Caco-2 (cell line): ENCODE data around the gene PLXNA3. TPM values are rescaled to one million over a fixed set of nuclear protein-coding genes. Genes with fewer than 3 reads are reported as not detected.

Experiments used
- BruUV-seq: library from RNA; stranded (reverse); fragments of 400-500 nt; replicated peaks from 2 replicates; lab custom pipeline; 2021; lab: Mats Ljungman, UMichigan
- CTCF ChIA-PET: fragments of 300-600 bp; sonication (Branson Sonifier 250); formaldehyde crosslinking; loops from one replicate; lab custom pipeline; 2022; ENCODE audit warnings: antibody characterized with exemption; lab: Charles Lee
- POLR2A ChIA-PET: fragments of 300-600 bp; sonication (Branson Sonifier 250); formaldehyde crosslinking; loops from one replicate; lab custom pipeline; 2022; ENCODE audit warnings: antibody characterized with exemption; lab: Charles Lee
- DNase-seq, 2 experiments: peaks; one replicate each; pipeline versions ENCODE4 v3.0.0 to v3.0.0-alpha.2; 2020 to 2022
- H3K27me3 ChIP-seq: replicated peaks from 2 replicates; pipeline ENCODE4 v1.6.0; 2011; ENCODE audit warnings: low read length; ENCODE audit not compliant: control insufficient read depth, insufficient read depth
- H3K36me3 ChIP-seq: 2 replicates; pipeline ENCODE4 v1.5.1; 2011; ENCODE audit warnings: low read length; ENCODE audit not compliant: control insufficient read depth, insufficient read depth
- H3K4me1 ChIP-seq: fragments of 250-450 bp; sonication (Bioruptor Pico); 2 replicates; pipeline ENCODE4 v1.5.1; 2020; ENCODE audit warnings: mild to moderate bottlenecking
- H3K4me3 ChIP-seq: 2 replicates; pipeline ENCODE4 v1.5.1; 2011; ENCODE audit warnings: low read depth, mild to moderate bottlenecking, control low read depth, low read length
- H3K9me3 ChIP-seq: fragments of 250-450 bp; sonication (Bioruptor Pico); 2 replicates; pipeline ENCODE4 v1.5.1; 2020; ENCODE audit warnings: mild to moderate bottlenecking, moderate library complexity
- H3K27ac Mint-ChIP-seq: one replicate; pipeline ENCODE4 v1.8.0; 2022; ENCODE audit warnings: mixed read lengths; ENCODE audit not compliant: unreplicated experiment
- H3K27me3 Mint-ChIP-seq: one replicate; pipeline ENCODE4 v1.8.0; 2022; ENCODE audit warnings: mixed read lengths; ENCODE audit not compliant: insufficient read depth, unreplicated experiment
- H3K36me3 Mint-ChIP-seq: one replicate; pipeline ENCODE4 v1.8.0; 2022; ENCODE audit warnings: mild to moderate bottlenecking, mixed read lengths; ENCODE audit not compliant: insufficient read depth, unreplicated experiment
- H3K4me1 Mint-ChIP-seq: one replicate; pipeline ENCODE4 v1.8.0; 2022; ENCODE audit warnings: low read depth, mixed read lengths; ENCODE audit not compliant: unreplicated experiment
- H3K4me3 Mint-ChIP-seq: one replicate; pipeline ENCODE4 v1.8.0; 2022; ENCODE audit warnings: mild to moderate bottlenecking, moderate library complexity, mixed read lengths; ENCODE audit not compliant: unreplicated experiment
- H3K9me3 Mint-ChIP-seq: one replicate; pipeline ENCODE4 v1.8.0; 2022; ENCODE audit warnings: mixed read lengths; ENCODE audit not compliant: unreplicated experiment
- CTCF ChIP-seq, 2 experiments: fragments of 200-600 bp in 1 of 2; IDR thresholded peaks; 1 replicate in 1 of 2; 2 replicates in 1 of 2; pipeline versions ENCODE4 v1.5.1 to v1.8.0; 2011 to 2022; ENCODE audit warnings: antibody characterized with exemption in 1 of 2, control low read depth in 1 of 2, inconsistent platforms in 1 of 2, low read depth in 1 of 2, low read length in 1 of 2, mild to moderate bottlenecking in 1 of 2, moderate library complexity in 1 of 2; ENCODE audit not compliant: insufficient read depth in 1 of 2, severe bottlenecking in 1 of 2, unreplicated experiment in 1 of 2
- intact Hi-C: fragments of 100-400 bp; cut with micrococcal nuclease; formaldehyde crosslinking; loops from one replicate; pipeline ENCODE4 v1.10.0; 2022; ENCODE audit not compliant: unreplicated experiment
- total RNA-seq: library from RNA; stranded (reverse); gene quantifications from 2 replicates; pipeline ENCODE4 v1.2.3, GENCODE V29; 2022

Gene PLXNA3
- total RNA-seq, 1 experiment from 2014 or later, result 58.4 TPM

GRCh38 chrX:154459832-154460231 lies 1.8 kb downstream of the PLXNA3 start:
- H3K36me3 ChIP-seq, result no peaks in the 10 kb centered on the region
- H3K9me3 ChIP-seq, result no peaks in the 10 kb centered on the region
- POLR2A ChIA-PET, result interaction anchor here (0.5 kb wide), 1 partner anchor 14 kb away, joined by 6 read pairs; no protein-coding TSS in a partner anchor
- no peak for TF ChIP-seq CTCF (IDR thresholded peaks at IDR 0.05; ENCODE audit: insufficient read depth in 1 of 2, low read depth in 1 of 2, low read length in 1 of 2, severe bottlenecking in 1 of 2, unreplicated experiment in 1 of 2)
- CTCF ChIA-PET, result no interaction called here
- H3K4me3 ChIP-seq, result no peak overlapping the region
- Mint-ChIP-seq H3K4me3 (peak overlapping the region; percentile 71), H3K9me3 (no peaks in the 10 kb centered on the region), H3K36me3 (peaks cover 25% of the 10 kb centered on the region), H3K4me1 (no peaks in the 10 kb centered on the region), H3K27ac (no peak overlapping the region), H3K27me3 (no peaks in the 10 kb centered on the region)
- no peaks in the 10 kb centered on the region for H3K27me3 ChIP-seq
- no peak for DNase-seq
- no TSS peak for BruUV-seq
- no peaks in the 10 kb centered on the region for H3K4me1 ChIP-seq
- intact Hi-C loops, result no loop called here

- no peaks in the 10 kb centered on the region for H3K36me3 ChIP-seq
- DNase-seq, result no peak
- H3K4me3 ChIP-seq, result no peak overlapping the region
- CTCF ChIA-PET, result no interaction called here
- Mint-ChIP-seq H3K36me3 (peaks cover 25% of the 10 kb centered on the region), H3K9me3 (no peaks in the 10 kb centered on the region), H3K4me3 (peak overlapping the region; percentile 71), H3K4me1 (no peaks in the 10 kb centered on the region), H3K27ac (no peak overlapping the region), H3K27me3 (no peaks in the 10 kb centered on the region)
- intact Hi-C loops, result no loop called here
- H3K9me3 ChIP-seq, result no peaks in the 10 kb centered on the region
- H3K27me3 ChIP-seq, result no peaks in the 10 kb centered on the region
- POLR2A ChIA-PET, result no interaction called here
- no peaks in the 10 kb centered on the region for H3K4me1 ChIP-seq
- no peak for TF ChIP-seq CTCF (IDR thresholded peaks at IDR 0.05; ENCODE audit: insufficient read depth in 1 of 2, low read depth in 1 of 2, low read length in 1 of 2, severe bottlenecking in 1 of 2, unreplicated experiment in 1 of 2)
- no TSS peak for BruUV-seq
These were observed 2.2 kb downstream of the PLXNA3 start for GRCh38 chrX:154460326-154460725.

GRCh38 chrX:154462396-154462795 lies 4.3 kb downstream of the PLXNA3 start:
- H3K4me3 Mint-ChIP-seq, result no peak overlapping the region
- no peak for DNase-seq
- H3K27me3 Mint-ChIP-seq, result no peaks in the 10 kb centered on the region
- POLR2A ChIA-PET, result no interaction called here
- no peaks in the 10 kb centered on the region for H3K4me1 Mint-ChIP-seq
- Histone ChIP-seq H3K27me3 (no peaks in the 10 kb centered on the region), H3K4me3 (no peak overlapping the region), H3K9me3 (no peaks in the 10 kb centered on the region), H3K36me3 (no peaks in the 10 kb centered on the region), H3K4me1 (no peaks in the 10 kb centered on the region)
- intact Hi-C loops, result no loop called here
- no peak for TF ChIP-seq CTCF (IDR thresholded peaks at IDR 0.05; ENCODE audit: insufficient read depth in 1 of 2, low read depth in 1 of 2, low read length in 1 of 2, severe bottlenecking in 1 of 2, unreplicated experiment in 1 of 2)
- CTCF ChIA-PET, result no interaction called here
- no peak overlapping the region for H3K27ac Mint-ChIP-seq
- no peaks in the 10 kb centered on the region for H3K9me3 Mint-ChIP-seq
- peaks cover 20% of the 10 kb centered on the region for H3K36me3 Mint-ChIP-seq
- no TSS peak for BruUV-seq
